Measurements from ENCODE around the gene MEI1. TPM values are rescaled to one million over a fixed set of nuclear protein-coding genes. Genes with fewer than 3 reads are reported as not detected.
A peak's percentile ranks its signal among the peaks of the same experiment; 100 is the strongest.

MEI1 gene
- total RNA-seq, 3 donors from 2014 or later = 1.3 to 12.1 (median 4.3) TPM

- Histone ChIP-seq H3K27me3 (no peaks in the 10 kb centered on the region), H3K4me3 (no peak overlapping the region), H3K36me3 (no peaks in the 10 kb centered on the region), H3K27ac (no peak overlapping the region), H3K9me3 (no peaks in the 10 kb centered on the region), H3K4me1 (no peaks in the 10 kb centered on the region)
- DNase-seq (ENCODE audit: low spot score in 2 of 2) = no peak
- intact Hi-C loops (cut with DNase I; ENCODE audit: low total_unique reads) = no loop called here
- TF ChIP-seq POLR2A (IDR thresholded peaks at IDR 0.05) (no peak), CTCF (IDR thresholded peaks at IDR 0.05) (peak in 2 of 3 donors; percentile 52 to 70)
Measured at GRCh38 chr22:41822317-41823057, 123.2 kb downstream of the MEI1 start.

- Histone ChIP-seq H3K36me3 (no peaks in the 10 kb centered on the region), H3K4me1 (no peaks in the 10 kb centered on the region), H3K27me3 (no peaks in the 10 kb centered on the region), H3K9me3 (no peaks in the 10 kb centered on the region), H3K4me3 (no peak overlapping the region), H3K27ac (no peak overlapping the region)
- DNase-seq (ENCODE audit: low spot score in 2 of 2) = no peak
- TF ChIP-seq POLR2AphosphoS5 (IDR thresholded peaks at IDR 0.05) (no peak), CTCF (IDR thresholded peaks at IDR 0.05) (no peak), POLR2A (IDR thresholded peaks at IDR 0.05) (no peak)
- intact Hi-C loops (cut with DNase I; ENCODE audit: low total_unique reads) = no loop called here
Measured at GRCh38 chr22:41823797-41824196, 124.5 kb downstream of the MEI1 start.

- Histone ChIP-seq H3K27me3 (no peaks in the 10 kb centered on the region), H3K4me3 (no peak overlapping the region), H3K4me1 (no peaks in the 10 kb centered on the region), H3K9me3 (no peaks in the 10 kb centered on the region), H3K36me3 (no peaks in the 10 kb centered on the region), H3K27ac (peak overlapping the region in 1 of 2 donors; percentile 27)
- TF ChIP-seq POLR2AphosphoS5 (IDR thresholded peaks at IDR 0.05) (no peak), POLR2A (IDR thresholded peaks at IDR 0.05) (no peak), CTCF (IDR thresholded peaks at IDR 0.05) (no peak)
- no peak for DNase-seq (ENCODE audit: low spot score in 2 of 2)
- intact Hi-C loops (cut with DNase I; ENCODE audit: low total_unique reads) = no loop called here
Measured at GRCh38 chr22:41825376-41825775, 126.1 kb downstream of the MEI1 start.

- TF ChIP-seq POLR2AphosphoS5 (IDR thresholded peaks at IDR 0.05) (no peak), CTCF (IDR thresholded peaks at IDR 0.05) (no peak), POLR2A (IDR thresholded peaks at IDR 0.05) (no peak)
- H3K36me3 ChIP-seq = no peaks in the 10 kb centered on the region
- DNase-seq (ENCODE audit: low spot score in 2 of 2) = no peak
- H3K9me3 ChIP-seq = no peaks in the 10 kb centered on the region
- H3K27ac ChIP-seq = no peak overlapping the region
- no peaks in the 10 kb centered on the region for H3K4me1 ChIP-seq
- intact Hi-C loops (cut with DNase I; ENCODE audit: low total_unique reads) = no loop called here
- no peak overlapping the region for H3K4me3 ChIP-seq
- no peaks in the 10 kb centered on the region for H3K27me3 ChIP-seq
Measured at GRCh38 chr22:41826021-41826420, 126.7 kb downstream of the MEI1 start.

DNA sequence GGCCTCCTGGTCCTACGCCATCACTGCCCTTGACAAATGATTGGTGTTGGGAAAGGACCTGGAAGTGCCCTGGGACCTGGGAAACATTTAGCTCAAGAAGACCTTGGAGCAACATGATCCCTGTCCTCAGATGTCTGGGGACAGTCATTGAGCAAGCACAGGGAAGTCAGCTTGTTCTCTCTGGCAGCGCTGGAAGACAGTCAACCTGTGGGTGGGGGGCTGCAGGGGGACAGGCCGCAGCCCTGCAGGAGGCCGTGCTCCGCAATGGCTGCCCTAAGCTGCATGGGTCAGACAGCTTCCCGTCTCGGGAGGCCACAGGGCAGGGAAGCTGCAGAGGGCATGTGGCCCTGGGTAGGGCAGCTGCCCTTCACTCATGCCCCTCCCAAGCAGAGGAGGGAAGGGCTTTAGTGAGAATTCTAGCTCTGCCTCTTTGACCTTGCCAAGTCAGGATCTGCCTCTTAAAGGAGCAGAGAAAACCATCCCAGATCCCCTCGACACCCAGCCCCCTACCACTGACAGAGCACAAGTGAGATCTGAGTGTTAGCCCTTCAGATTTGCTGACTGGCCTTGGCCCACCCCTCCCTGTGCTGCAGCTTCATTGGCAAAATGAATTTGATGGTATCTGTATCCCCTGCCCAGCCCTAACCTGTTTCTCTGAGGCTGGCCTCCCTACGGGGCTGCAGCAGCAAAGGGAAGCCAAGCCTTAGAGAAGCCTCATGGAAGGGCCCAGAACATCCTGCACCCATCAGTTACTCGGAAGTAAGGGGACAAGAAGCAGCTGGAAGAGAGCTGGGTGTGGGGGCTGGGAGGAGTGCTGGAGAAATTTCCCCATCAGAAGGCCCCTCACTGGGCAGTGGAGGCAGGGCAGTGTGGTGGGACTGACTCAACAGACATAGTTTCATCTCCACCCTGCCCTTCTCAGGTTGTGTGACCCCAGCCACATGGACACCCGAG is 127.4 kb downstream of the MEI1 start:
- no peak overlapping the region for H3K4me3 ChIP-seq
- no peaks in the 10 kb centered on the region for H3K36me3 ChIP-seq
- intact Hi-C loops (cut with DNase I; ENCODE audit: low total_unique reads) = no loop called here
- TF ChIP-seq POLR2A (IDR thresholded peaks at IDR 0.05) (no peak), POLR2AphosphoS5 (IDR thresholded peaks at IDR 0.05) (no peak), CTCF (IDR thresholded peaks at IDR 0.05) (no peak)
- no peak overlapping the region for H3K27ac ChIP-seq
- no peak for DNase-seq (ENCODE audit: low spot score in 2 of 2)
- H3K9me3 ChIP-seq = no peaks in the 10 kb centered on the region
- no peaks in the 10 kb centered on the region for H3K27me3 ChIP-seq
- no peaks in the 10 kb centered on the region for H3K4me1 ChIP-seq
